Measurements from ENCODE around the gene CADM3. TPM values are rescaled to one million over a fixed set of nuclear protein-coding genes. Genes with fewer than 3 reads are reported as not detected.

The CADM3 gene
- total RNA-seq, 1 donor from 2014 or later, result 2.5 TPM

DNA sequence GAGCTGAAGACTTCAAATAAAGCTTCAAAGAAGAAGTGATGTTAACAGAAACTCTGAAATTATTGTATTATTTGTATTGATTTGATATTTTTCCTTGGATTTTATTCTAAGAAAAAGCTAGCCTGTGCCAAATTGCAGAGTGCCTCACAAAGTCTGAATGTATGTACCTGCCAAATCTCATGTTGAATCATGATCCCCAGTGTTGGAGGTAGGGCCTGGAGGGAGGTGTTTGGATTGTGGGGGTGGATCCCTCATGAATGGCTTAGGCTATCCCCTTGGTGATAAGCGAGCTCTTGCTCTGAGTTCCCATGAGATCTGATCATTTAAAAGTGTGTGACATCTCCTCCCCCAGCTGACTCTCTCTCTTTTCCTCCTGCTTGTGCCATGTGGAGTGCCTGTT, 76.9 kb downstream of the CADM3 start:
- DNase-seq (ENCODE audit: low read depth), result no peak

DNA sequence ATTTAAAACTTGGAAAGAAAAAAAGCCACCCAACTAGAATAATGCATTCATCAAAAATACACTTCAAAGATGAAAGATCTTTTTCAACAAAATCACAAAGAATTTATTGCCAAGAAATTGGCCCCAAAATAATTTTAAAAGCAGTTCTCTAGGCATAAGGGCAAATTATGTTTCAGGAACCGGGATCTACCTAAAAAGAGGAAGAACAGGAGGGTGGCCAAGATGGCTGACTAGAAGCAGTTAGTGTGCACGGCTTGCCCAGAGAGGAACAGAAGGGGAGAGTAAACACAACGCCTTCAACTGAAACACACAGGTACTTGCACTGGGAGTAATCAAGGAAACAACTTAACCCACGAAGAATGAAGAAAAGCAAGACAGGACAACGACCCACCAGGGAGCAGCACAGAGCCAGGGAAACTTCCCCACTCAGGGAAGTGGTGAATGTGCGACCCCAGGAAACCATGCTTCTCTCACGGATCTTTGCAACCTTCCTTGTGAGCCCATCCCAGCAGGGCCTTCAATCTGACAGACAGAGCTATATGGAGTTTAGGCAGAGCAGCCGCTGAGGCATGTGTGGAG, 79.3 kb downstream of the CADM3 start:
- no peak for DNase-seq (ENCODE audit: low read depth)

Other genes with a start within 250 kb of the CADM3 start
- gene PYHIN1, start 240.1 kb upstream of the CADM3 start, total RNA-seq, result not detected in 2 replicates
- gene IFI16, start 161.7 kb upstream of the CADM3 start, total RNA-seq, result 46.5 and 71.7 TPM in 2 replicates
- not detected in 2 replicates for gene AIM2, start 94.8 kb upstream of the CADM3 start, total RNA-seq
- gene ACKR1, start 33.3 kb downstream of the CADM3 start, total RNA-seq, result 0.78 TPM in 1 of 2 replicates, not detected in the other
- not detected in 2 replicates for gene FCER1A, start 130.7 kb downstream of the CADM3 start, total RNA-seq